ENCODE results near the gene IRAG1.

GRCh38 chr11:10667521-10667885, 26.1 kb downstream of the IRAG1 start:
- TF ChIP-seq CTCF (IDR thresholded peaks at IDR 0.05) (no peak), POLR2A (IDR thresholded peaks at IDR 0.05) (no peak)

Data from ovary (tissue), 3 donors.